ENCODE data around the gene VPS45.

- TF ChIP-seq CTCF (IDR thresholded peaks at IDR 0.05) = no peak
- TF ChIP-seq POLR2A (IDR thresholded peaks at IDR 0.05) = no peak
Measured at GRCh38 chr1:150171801-150172200, 104.2 kb downstream of the VPS45 start.
